ENCODE measurements around the gene BUD23.

BUD23 gene

DNA sequence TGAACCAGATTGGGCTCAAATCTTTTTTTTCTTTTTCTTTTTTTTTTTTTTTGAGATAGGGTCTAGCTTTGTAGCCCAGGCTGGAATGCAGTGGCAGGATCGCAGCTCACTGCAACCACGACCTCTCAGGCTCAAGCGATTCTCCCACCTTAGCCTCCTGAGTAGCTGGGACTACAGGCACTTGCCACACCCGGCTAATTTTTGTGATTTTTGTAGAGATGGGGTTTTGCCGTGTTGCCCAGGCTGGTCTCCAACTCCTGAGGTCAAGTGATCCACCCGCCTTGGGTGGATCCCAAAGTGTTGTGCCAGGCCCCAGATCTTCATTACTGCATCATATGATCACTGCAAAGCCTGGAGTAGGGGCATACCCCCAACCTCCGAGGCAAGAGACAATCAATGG, 2.9 kb upstream of the BUD23 start:
- H3K27ac Mint-ChIP-seq, result no peak overlapping the region
- no peak overlapping the region for H3K4me3 Mint-ChIP-seq
- peaks cover 51% of the 10 kb centered on the region for H3K36me3 Mint-ChIP-seq
- H3K4me1 Mint-ChIP-seq, result peaks cover 25% of the 10 kb centered on the region
- ATAC-seq (no peak), DNase-seq (ENCODE audit: low spot score in 2 of 2) (no peak)
- H3K9me3 Mint-ChIP-seq, result no peaks in the 10 kb centered on the region

DNA sequence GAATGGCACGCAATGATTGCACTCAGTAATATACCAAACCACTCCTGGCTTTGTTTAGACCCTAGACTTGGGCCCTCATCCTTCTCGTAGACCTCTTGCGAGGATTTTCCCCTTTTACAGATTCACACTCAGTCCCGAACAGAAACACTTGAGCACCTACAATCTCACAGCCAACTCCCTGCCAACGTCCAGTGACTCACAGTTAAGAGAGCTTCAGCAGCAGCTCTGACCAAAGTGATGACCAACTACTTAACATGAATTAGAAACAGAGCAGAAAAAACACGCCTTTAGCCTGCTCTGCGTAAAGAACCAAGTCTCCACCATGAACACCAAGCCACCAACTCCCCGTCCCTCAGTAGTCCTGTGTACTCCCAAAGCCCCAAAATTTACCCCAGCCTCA, 2.4 kb upstream of the BUD23 start:
- DNase-seq (ENCODE audit: low spot score in 2 of 2) (no peak), ATAC-seq (no peak)
- Mint-ChIP-seq H3K27ac (peak overlapping the region; percentile 20), H3K4me3 (peak overlapping the region; percentile 96), H3K4me1 (peaks cover 25% of the 10 kb centered on the region), H3K36me3 (peaks cover 56% of the 10 kb centered on the region), H3K9me3 (no peaks in the 10 kb centered on the region)

DNA sequence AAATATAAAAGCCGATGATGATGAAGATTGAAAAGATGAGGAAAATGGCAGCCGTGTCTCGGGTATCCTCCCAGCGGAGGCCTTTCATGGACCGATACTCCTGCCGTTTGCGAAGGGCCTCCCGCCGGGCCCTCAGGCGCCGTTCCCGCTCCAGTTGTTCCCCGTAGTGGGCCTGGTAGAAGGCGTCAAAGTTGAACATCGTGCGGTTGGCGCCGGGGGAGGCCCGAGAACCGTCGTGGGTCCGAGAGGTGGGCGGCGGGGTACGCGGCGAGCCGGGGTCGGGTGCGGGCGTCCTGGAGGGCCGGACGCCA, 697 bp upstream of the BUD23 start:
- ATAC-seq (no peak), DNase-seq (ENCODE audit: low spot score in 2 of 2) (no peak)
- H3K4me3 Mint-ChIP-seq, result peak overlapping the region; percentile 96
- peaks cover 25% of the 10 kb centered on the region for H3K4me1 Mint-ChIP-seq
- peaks cover 67% of the 10 kb centered on the region for H3K36me3 Mint-ChIP-seq
- H3K27ac Mint-ChIP-seq, result peak overlapping the region; percentile 97
- no peaks in the 10 kb centered on the region for H3K9me3 Mint-ChIP-seq

DNA sequence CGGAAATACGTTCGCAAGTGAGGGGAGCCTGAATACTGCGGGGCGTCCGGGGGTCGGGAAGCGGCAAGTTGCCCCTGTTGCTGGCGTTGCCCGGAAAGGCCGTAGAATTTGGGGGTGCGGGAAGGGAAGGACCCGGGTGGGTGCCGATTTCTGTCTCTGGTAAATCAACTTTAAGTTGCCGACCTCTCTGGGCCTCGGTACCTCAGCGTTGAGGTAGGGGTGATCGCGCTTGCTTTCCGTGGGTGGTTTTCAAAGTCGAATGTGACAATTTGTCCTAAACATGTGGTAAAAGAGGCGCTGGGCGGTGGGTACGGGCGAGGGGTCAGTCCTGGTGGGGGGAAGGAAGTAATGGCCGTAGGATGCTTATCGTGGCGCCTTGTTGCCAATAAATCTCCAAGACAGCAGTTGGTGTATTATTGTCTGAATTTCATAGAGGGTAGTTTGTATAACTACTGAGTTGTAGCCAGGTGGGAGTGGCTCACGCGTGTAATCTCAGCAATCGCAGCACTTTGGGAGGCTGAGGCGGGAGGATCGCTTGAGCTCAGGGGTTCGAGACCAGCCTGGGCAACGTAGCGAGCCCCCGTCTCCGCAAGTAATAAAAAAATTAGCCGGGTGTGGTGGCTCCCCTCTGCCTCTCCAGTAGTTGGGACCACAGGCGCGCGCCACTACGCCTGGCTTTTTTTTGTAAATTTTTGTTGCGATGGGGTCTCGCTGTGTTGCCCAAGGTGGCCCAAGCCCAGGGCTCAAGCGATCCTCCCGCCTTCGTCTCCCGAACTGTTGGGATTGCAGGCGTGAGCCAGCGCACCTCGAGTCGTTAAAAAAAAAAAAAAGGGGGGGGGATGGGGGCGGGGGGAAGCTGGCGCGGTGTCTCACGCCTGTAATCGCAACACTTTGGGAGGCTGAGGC, 644 bp downstream of the BUD23 start:
- H3K4me1 Mint-ChIP-seq, result peaks cover 32% of the 10 kb centered on the region
- ATAC-seq (no peak), DNase-seq (ENCODE audit: low spot score in 2 of 2) (no peak)
- H3K27ac Mint-ChIP-seq, result peak overlapping the region; percentile 97
- no peaks in the 10 kb centered on the region for H3K9me3 Mint-ChIP-seq
- peak overlapping the region; percentile 96 for H3K4me3 Mint-ChIP-seq
- H3K36me3 Mint-ChIP-seq, result peaks cover 67% of the 10 kb centered on the region

DNA sequence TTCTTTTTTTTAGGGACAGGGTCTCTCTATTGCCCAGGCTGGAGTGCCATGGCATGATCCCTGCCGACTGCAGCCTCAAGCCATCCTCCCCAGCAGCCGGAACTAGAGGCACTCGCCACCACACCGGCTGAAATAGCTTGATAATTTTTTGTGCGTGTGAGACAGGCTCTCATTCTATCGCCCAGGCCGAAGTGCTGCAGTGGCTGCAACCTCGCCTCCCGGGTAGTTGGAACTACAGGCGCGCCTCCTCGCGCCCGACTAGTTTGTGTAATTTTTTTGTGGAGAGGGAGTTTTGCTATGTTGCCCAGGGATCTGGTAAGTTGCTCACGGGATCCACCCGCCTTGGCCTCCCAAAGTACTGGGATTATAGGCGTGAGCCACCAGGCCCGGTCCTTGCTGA, 1.9 kb downstream of the BUD23 start:
- peaks cover 43% of the 10 kb centered on the region for H3K4me1 Mint-ChIP-seq
- DNase-seq (ENCODE audit: low spot score in 2 of 2) (no peak), ATAC-seq (no peak)
- peak overlapping the region; percentile 96 for H3K4me3 Mint-ChIP-seq
- peaks cover 78% of the 10 kb centered on the region for H3K36me3 Mint-ChIP-seq
- H3K9me3 Mint-ChIP-seq, result no peaks in the 10 kb centered on the region
- H3K27ac Mint-ChIP-seq, result no peak overlapping the region

DNA sequence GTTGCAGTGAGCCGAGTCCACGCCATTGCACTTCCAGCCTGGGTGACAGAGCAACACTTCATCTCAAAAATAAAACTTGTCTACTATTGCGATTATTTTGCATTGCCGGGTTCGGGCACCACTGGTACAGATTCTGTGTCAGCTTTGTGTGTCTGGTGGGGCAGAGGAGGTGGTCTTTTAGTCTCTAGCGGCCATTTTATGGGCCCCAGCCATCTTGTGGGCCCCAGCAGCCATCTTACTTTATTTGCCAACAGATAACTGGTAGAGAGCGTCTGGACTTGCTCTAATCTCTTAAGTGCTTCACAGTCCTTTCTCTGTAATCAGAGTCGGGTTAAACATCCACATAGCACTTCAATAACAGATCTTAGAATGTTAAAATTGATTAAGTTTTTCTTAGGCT, 4.9 kb downstream of the BUD23 start:
- peak overlapping the region; percentile 30 for H3K27ac Mint-ChIP-seq
- DNase-seq (ENCODE audit: low spot score in 2 of 2), result no peak
- no peaks in the 10 kb centered on the region for H3K9me3 Mint-ChIP-seq
- H3K4me3 Mint-ChIP-seq, result no peak overlapping the region
- no peak for ATAC-seq
- peaks cover 90% of the 10 kb centered on the region for H3K36me3 Mint-ChIP-seq
- H3K4me1 Mint-ChIP-seq, result peaks cover 29% of the 10 kb centered on the region

DNA sequence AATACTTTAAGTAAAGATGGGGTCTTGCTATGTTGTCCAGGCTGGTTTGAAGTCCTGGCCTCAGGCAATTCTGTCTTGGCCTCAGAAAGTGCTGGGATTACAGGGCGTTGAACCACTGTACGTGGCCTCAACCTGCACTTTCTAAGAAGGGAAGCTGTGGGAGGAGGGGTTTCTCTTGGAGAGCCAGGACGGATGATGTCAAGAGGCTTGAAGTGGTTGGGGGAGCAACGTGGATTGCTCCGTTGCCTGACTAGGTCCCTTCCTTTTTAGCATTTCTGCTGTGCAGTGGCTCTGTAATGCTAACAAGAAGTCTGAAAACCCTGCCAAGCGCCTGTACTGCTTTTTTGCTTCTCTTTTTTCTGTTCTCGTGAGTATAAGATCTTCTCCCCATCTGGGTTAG, 7.2 kb downstream of the BUD23 start:
- DNase-seq (ENCODE audit: low spot score in 2 of 2), result no peak
- H3K4me3 Mint-ChIP-seq, result no peak overlapping the region
- peaks cover 93% of the 10 kb centered on the region for H3K36me3 Mint-ChIP-seq
- no peaks in the 10 kb centered on the region for H3K9me3 Mint-ChIP-seq
- peaks cover 27% of the 10 kb centered on the region for H3K4me1 Mint-ChIP-seq
- no peak overlapping the region for H3K27ac Mint-ChIP-seq
- ATAC-seq, result no peak

DNA sequence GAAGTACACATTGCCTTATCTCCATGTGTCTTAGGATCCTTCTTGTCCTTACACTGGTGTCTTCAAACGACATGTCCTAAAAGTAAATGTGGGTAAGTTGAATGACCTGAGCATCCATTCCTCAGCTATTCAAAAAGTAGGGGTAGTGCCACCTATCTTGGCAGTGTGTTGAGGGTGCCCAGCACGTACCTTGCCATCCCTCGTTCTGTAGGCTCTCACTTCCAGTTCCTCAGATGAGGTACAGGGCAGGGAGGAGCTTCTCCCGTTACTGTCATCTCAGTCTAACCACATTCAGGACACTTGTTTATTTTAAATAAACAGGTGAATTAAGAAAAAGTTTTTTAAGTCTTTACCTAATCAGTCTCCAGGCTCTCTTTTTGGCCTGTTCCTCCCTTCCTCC, 13.0 kb downstream of the BUD23 start:
- Mint-ChIP-seq H3K27ac (peak overlapping the region; percentile 56), H3K4me3 (no peak overlapping the region), H3K9me3 (no peaks in the 10 kb centered on the region), H3K4me1 (peaks cover 7% of the 10 kb centered on the region), H3K36me3 (peaks cover 88% of the 10 kb centered on the region)
- ATAC-seq (no peak), DNase-seq (ENCODE audit: low spot score in 2 of 2) (no peak)

DNA sequence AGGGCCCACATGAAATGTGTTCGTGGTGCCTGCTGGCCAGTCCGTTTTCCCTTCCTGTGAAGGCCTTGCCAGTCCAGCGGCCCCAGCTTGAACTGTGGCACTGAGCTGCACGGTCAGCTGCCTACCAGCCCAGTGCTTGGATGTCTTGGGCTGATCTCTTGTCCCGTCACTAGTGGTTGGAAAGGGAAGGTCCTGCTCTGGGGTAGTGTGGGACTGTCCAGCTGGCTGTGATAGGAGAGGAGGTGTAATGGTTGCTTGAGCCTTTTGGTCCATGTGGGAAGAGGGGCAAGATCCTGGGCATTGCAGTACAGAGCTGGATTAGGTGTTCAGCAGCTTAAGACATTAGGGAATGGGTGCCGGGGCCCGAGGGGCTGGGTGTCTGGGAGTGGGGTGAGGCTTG, 15.0 kb downstream of the BUD23 start:
- Mint-ChIP-seq H3K9me3 (no peaks in the 10 kb centered on the region), H3K4me3 (no peak overlapping the region), H3K36me3 (peaks cover 92% of the 10 kb centered on the region), H3K27ac (peak overlapping the region; percentile 72), H3K4me1 (peaks cover 18% of the 10 kb centered on the region)
- no peak for ATAC-seq
- no peak for DNase-seq (ENCODE audit: low spot score in 2 of 2)

DNA sequence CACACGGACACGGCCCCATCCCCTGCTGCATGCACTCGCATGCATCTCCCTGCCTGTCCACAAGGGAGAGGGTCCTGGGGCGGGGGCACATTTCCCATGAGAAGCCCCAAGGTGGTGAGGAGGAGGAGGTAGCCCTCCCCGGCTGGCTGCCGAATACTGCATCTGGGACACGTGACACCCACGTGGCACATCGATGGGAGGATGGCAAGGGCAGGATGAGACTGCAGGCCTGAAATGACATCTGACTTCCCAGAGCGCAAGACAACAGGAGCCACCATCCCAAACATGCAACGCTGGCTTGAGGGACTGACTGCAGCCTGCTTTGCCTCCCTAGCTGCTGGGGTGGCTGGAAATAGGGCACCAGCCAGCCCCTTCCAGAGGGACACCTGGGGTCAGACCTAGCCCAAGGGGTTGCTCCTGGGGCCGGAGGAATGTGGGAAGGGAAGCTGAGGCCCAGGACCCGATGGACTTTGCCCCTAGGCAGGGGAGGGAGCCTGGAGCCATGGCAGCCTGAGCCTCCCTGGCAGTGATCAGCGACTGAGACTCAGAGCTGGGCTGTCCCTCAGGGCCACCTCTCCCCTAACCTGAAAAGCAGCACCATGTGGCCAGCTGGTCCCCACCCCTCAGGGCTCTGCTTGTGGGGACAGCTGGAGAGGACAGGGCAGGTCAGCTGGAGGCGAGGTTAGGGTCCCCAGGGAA, 16.1 kb downstream of the BUD23 start:
- Mint-ChIP-seq H3K4me3 (no peak overlapping the region), H3K4me1 (peaks cover 15% of the 10 kb centered on the region), H3K9me3 (no peaks in the 10 kb centered on the region), H3K36me3 (peaks cover 94% of the 10 kb centered on the region), H3K27ac (peak overlapping the region; percentile 72)
- ATAC-seq (no peak), DNase-seq (ENCODE audit: low spot score in 2 of 2) (no peak)

DNA sequence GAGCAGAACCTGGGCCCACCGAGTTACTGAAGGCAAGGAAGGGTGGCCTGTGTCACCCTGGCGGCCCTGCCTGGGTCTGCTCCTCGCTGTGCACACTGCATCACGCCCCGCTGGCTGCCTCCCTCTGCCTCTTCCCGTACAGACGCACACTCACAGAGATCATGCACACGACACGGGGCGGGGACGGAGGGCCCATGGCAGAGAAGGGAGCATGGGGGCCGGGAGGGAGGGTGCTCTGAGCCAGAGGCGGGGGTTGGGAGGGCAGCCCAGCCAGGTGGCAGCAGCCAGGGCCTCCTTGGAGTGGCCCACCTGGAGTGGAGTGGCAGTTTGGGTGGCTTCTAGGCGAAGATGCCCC, 16.6 kb downstream of the BUD23 start:
- peak overlapping the region; percentile 17 for H3K27ac Mint-ChIP-seq
- no peak overlapping the region for H3K4me3 Mint-ChIP-seq
- no peak for ATAC-seq

DNA sequence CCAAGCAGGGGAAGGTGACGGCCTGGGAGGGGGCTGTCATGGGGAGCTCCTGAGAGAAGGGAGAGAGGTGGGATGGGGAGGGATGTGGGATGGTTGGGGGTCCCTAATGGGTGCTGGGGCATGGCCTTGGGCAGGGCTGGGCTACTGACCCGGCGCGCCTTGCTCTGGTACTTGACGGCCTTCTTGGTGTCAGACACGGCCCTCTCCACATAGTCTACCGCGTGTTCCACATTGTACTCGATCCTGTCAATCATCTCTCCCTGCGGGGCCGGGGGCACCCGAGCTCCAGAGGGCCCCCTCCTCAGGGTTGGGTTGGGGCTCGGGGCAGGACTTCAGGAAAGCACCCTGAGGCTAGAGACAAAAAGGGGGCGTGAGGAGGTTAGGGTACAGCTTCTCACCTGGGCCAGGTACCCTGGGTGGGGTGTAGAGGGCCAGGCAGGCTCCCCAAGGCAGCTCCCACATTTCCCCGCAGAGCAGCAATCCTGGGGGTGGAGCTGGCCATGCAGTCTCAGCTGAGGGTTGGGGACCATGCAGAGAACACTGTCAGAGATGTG, 17.3 kb downstream of the BUD23 start:
- peaks cover 11% of the 10 kb centered on the region for H3K4me1 Mint-ChIP-seq
- no peaks in the 10 kb centered on the region for H3K9me3 Mint-ChIP-seq
- H3K4me3 Mint-ChIP-seq, result no peak overlapping the region
- H3K27ac Mint-ChIP-seq, result peak overlapping the region; percentile 17
- no peak for ATAC-seq
- H3K36me3 Mint-ChIP-seq, result peaks cover 86% of the 10 kb centered on the region
- DNase-seq (ENCODE audit: low spot score in 2 of 2), result no peak

More for the DNA sequence above, 16.6 kb downstream of the BUD23 start:
- no peaks in the 10 kb centered on the region for H3K9me3 Mint-ChIP-seq
- H3K4me1 Mint-ChIP-seq, result peaks cover 11% of the 10 kb centered on the region
- DNase-seq (ENCODE audit: low spot score in 2 of 2), result no peak
- H3K36me3 Mint-ChIP-seq, result peaks cover 92% of the 10 kb centered on the region

DNA sequence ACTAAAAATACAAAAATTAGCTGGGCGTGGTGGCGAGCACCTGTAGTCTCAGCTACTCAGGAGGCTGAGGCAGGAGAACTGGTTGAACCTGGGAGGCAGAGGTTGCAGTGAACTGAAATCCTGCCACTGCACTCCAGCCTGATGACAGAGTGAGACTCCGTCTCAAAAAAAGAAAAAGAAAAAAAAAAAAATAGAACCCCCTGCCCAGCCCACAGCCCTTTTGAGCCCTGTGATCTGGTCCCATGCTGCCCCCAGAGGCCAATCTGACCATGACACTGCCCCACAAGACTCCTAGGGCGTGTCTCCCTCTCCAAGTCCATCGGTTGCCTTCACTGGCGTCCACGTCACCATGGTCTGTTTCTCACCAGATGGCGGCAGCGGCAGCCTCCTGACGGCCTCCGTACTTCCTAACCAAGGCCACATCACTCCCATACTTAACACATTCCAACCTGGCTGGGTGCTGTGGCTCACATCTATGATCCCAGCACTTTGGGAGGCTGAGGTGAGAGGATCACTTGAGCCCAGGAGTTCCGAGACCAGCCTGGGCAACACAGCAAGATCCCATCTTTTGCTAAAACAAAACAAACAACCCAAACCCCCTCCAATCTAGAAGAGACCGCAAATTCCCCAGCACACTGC, 18.1 kb downstream of the BUD23 start:
- no peak for ATAC-seq
- H3K4me1 Mint-ChIP-seq, result peaks cover 15% of the 10 kb centered on the region
- H3K36me3 Mint-ChIP-seq, result peaks cover 85% of the 10 kb centered on the region
- no peaks in the 10 kb centered on the region for H3K9me3 Mint-ChIP-seq
- no peak for DNase-seq (ENCODE audit: low spot score in 2 of 2)
- H3K27ac Mint-ChIP-seq, result peak overlapping the region; percentile 79
- no peak overlapping the region for H3K4me3 Mint-ChIP-seq

DNA sequence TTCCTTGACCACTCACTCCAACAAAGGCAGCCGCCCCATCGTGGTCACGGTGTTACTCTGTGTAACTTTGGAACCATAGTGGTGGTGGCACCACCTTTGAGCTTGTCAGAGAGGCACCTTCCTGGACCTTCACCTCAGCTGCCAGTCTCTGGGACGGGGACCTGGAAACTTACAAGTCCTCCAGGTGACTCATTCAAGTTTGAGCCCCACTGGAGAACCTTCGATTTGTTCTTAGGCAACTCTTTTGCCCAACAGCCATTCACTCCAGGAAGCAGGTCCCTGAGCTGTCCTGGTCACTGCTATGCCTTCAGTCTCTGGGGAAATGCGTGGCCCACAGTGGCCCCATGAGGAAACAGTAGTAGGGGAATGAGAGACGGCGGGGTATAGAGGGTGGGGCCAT, 18.8 kb downstream of the BUD23 start:
- Mint-ChIP-seq H3K27ac (peak overlapping the region; percentile 79), H3K4me3 (no peak overlapping the region)

DNA sequence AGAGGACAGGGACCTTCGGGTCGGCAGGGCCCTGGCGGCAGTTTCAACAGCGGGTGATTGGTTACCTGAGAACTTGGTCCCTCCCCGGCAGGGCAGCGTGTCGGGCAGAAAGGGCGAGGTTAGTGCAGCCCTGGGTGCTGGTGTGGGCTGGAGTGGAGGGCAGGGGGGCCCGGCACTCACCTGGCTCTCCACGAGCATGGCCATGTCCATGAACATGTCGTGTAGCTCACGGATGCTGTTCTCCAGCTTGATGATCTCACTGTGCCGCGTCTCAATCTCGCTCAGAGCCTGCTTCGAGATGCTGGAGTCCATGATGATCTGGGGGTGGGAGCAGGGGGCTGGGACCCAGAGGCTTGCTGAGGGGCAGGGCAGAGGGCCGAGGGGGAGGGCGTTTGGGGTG, 19.3 kb downstream of the BUD23 start:
- Mint-ChIP-seq H3K9me3 (no peaks in the 10 kb centered on the region), H3K27ac (peak overlapping the region; percentile 79), H3K4me3 (no peak overlapping the region), H3K4me1 (peaks cover 23% of the 10 kb centered on the region), H3K36me3 (peaks cover 83% of the 10 kb centered on the region)
- DNase-seq (ENCODE audit: low spot score in 2 of 2) (no peak), ATAC-seq (no peak)

More for the DNA sequence above, 18.8 kb downstream of the BUD23 start:
- DNase-seq (ENCODE audit: low spot score in 2 of 2) (no peak), ATAC-seq (no peak)
- H3K36me3 Mint-ChIP-seq, result peaks cover 83% of the 10 kb centered on the region
- no peaks in the 10 kb centered on the region for H3K9me3 Mint-ChIP-seq
- peaks cover 23% of the 10 kb centered on the region for H3K4me1 Mint-ChIP-seq
